Spleen (tissue), 7 donors: ENCODE results near the gene USH2A.

Experiments
- POLR2A ChIP-seq, 3 donors: fragments of 450-650 bp; IDR thresholded peaks; one replicate each; pipeline ENCODE4 v1.5.1; 2017; ENCODE audit warnings: antibody characterized with exemption in 3 of 3, mild to moderate bottlenecking in 1 of 3
- TF ChIP-seq, protein P1 (sequence below), 11 experiments: fragments of 200-600 bp in 7 of 11; fragments of 450-650 bp in 4 of 11; sonication (generic) in 4 of 11; IDR thresholded peaks in 8 of 11; conservative IDR thresholded peaks in 3 of 11; 1 replicate in 7 of 11; 2 replicates in 4 of 11; pipeline versions ENCODE4 v1.4.0 to v1.8.0; 2016 to 2021; ENCODE audit warnings: antibody characterized with exemption in 11 of 11, inconsistent platforms in 4 of 11, mild to moderate bottlenecking in 1 of 11
- donor health status: DM: no; HTN: no; CAD: no; lungs with moderate emphysema.
- donor health status: DM: no; HTN: no; CAD: no.
- donor health status: DM: no; HTN: no; CAD: no.

DNA sequence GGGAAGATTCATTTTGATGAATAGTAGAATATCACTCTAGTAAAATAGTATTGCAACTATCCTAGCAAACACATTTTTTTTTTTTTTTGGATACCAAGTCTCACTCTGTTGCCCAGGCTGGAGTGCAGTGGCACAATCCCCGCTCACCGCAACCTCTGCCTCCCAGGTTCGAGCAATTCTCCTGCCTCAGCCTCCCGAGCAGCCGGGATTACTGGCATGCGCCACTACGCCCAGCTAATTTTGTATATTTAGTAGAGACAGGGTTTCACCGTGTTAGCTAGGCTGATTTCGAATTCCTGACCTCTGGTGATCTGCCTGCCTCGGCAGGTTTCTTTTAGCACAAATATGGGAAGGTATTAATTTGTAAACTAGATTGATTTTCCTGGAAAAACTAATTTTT, 822.4 kb downstream of the USH2A start:
- TF ChIP-seq, protein P1, sequence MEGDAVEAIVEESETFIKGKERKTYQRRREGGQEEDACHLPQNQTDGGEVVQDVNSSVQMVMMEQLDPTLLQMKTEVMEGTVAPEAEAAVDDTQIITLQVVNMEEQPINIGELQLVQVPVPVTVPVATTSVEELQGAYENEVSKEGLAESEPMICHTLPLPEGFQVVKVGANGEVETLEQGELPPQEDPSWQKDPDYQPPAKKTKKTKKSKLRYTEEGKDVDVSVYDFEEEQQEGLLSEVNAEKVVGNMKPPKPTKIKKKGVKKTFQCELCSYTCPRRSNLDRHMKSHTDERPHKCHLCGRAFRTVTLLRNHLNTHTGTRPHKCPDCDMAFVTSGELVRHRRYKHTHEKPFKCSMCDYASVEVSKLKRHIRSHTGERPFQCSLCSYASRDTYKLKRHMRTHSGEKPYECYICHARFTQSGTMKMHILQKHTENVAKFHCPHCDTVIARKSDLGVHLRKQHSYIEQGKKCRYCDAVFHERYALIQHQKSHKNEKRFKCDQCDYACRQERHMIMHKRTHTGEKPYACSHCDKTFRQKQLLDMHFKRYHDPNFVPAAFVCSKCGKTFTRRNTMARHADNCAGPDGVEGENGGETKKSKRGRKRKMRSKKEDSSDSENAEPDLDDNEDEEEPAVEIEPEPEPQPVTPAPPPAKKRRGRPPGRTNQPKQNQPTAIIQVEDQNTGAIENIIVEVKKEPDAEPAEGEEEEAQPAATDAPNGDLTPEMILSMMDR (IDR thresholded peaks at IDR 0.05 in 8 of 11, conservative IDR thresholded peaks at IDR 0.05 in 3 of 11): no peak
- TF ChIP-seq POLR2A (IDR thresholded peaks at IDR 0.05): no peak
